K562 (cell line): ENCODE data around the gene SPTY2D1. TPM values are rescaled to one million over a fixed set of nuclear protein-coding genes. Genes with fewer than 3 reads are reported as not detected.

Experiments used
- CEBPG ChIP-seq, 3 experiments: fragments of 200-800 bp in 1 of 3; sonication (Bioruptor generic) in 1 of 3; sonication (generic) in 1 of 3; formaldehyde crosslinking in 1 of 3; IDR thresholded peaks in 2 of 3; conservative IDR thresholded peaks in 1 of 3; 2 replicates each; pipeline versions ENCODE4 v1.6.1 to v1.8.0; 2016 to 2022; ENCODE audit warnings: missing compliant biosample characterization in 2 of 3, missing genetic modification characterization in 2 of 3, mild to moderate bottlenecking in 1 of 3, missing genetic modification reagents in 1 of 3
- EGR1 ChIP-seq: fragments of 450-650 bp; conservative IDR thresholded peaks from 2 replicates; pipeline ENCODE4 v1.6.1; 2017; ENCODE audit warnings: mild to moderate bottlenecking
- KAT7 ChIP-seq: sonication (generic); formaldehyde crosslinking; IDR thresholded peaks from 2 replicates; pipeline ENCODE4 v1.8.0; 2022; ENCODE audit warnings: missing genetic modification reagents, mild to moderate bottlenecking, borderline replicate concordance
- MAZ ChIP-seq, 2 experiments: fragments of 450-650 bp in 1 of 2; sonication (generic) in 1 of 2; formaldehyde crosslinking; IDR thresholded peaks in 1 of 2; conservative IDR thresholded peaks in 1 of 2; 2 replicates each; pipeline versions ENCODE4 v1.4.0 to v1.5.0; 2020; ENCODE audit warnings: mild to moderate bottlenecking in 1 of 2, missing genetic modification reagents in 1 of 2
- MTA3 ChIP-seq: fragments of 450-650 bp; formaldehyde crosslinking; IDR thresholded peaks from 2 replicates; pipeline ENCODE4 v1.6.1; 2017; ENCODE audit warnings: mild to moderate bottlenecking, borderline replicate concordance
- NFE2 ChIP-seq: IDR thresholded peaks from 2 replicates; pipeline ENCODE4 v1.6.1; 2014; ENCODE audit warnings: antibody characterized with exemption, low read depth
- PCBP2 ChIP-seq: fragments of 200-400 bp; formaldehyde crosslinking; IDR thresholded peaks from 2 replicates; pipeline ENCODE4 v1.6.1; 2018; ENCODE audit warnings: low read length, low read depth, mild to moderate bottlenecking, moderate library complexity; ENCODE audit not compliant: poor library complexity, severe bottlenecking
- PREB ChIP-seq: sonication (generic); formaldehyde crosslinking; IDR thresholded peaks from 2 replicates; pipeline ENCODE4 v1.8.1; 2023; ENCODE audit warnings: mild to moderate bottlenecking, missing genetic modification reagents
- SNIP1 ChIP-seq: fragments of 450-650 bp; IDR thresholded peaks from 2 replicates; pipeline ENCODE4 v1.7.1; 2017; ENCODE audit warnings: low read depth, mild to moderate bottlenecking
- TEAD4 ChIP-seq, 2 experiments: sonication (generic) in 1 of 2; formaldehyde crosslinking in 1 of 2; IDR thresholded peaks; 2 replicates each; pipeline versions ENCODE4 v1.6.1 to v1.8.0; 2012 to 2022; ENCODE audit warnings: borderline replicate concordance in 1 of 2, inconsistent platforms in 1 of 2, low read length in 1 of 2, mild to moderate bottlenecking in 1 of 2, missing genetic modification reagents in 1 of 2
- TRIM24 ChIP-seq, 2 experiments: fragments of 450-650 bp; IDR thresholded peaks; 2 replicates each; pipeline ENCODE4 v1.6.1; 2016
- polyA plus RNA-seq, 8 experiments: library from polyadenylated mRNA; depleted of rRNA in 4 of 8; stranded (reverse) in 5 of 8; unstranded in 3 of 8; fragments of >200 nt; fragmentation: Nextera tagmentation in 2 of 8; fragmentation: Illumina TruSeq in 1 of 8; extraction: Ambion mirVana in 2 of 8; extraction: Trizol in 1 of 8; gene quantifications; 2 replicates each; pipeline versions ENCODE4 v1.2.1 to v1.2.3, GENCODE V29; 2011 to 2014; ENCODE audit warnings: inconsistent platforms in 1 of 8, missing spikeins in 1 of 8
- total RNA-seq, 7 experiments: library from RNA; depleted of rRNA in 6 of 7; stranded (reverse); fragments of >200 nt in 6 of 7; fragmentation: Illumina TruSeq in 2 of 7; extraction: Trizol in 2 of 7; gene quantifications; 2 replicates each; pipeline versions ENCODE4 v1.2.1 to v1.2.3, GENCODE V29; 2011 to 2021; ENCODE audit warnings: low replicate concordance in 1 of 7
- TF ChIP-seq, protein P1 (sequence below): fragments of 200-800 bp; sonication (Bioruptor generic); IDR thresholded peaks from 2 replicates; pipeline ENCODE4 v1.6.1; 2016; ENCODE audit warnings: missing genetic modification characterization, missing compliant biosample characterization
- TF ChIP-seq, protein P2 (sequence below): IDR thresholded peaks from 2 replicates; pipeline ENCODE4 v1.6.1; 2012; ENCODE audit warnings: low read depth, low read length, improper control_type of control experiment, borderline replicate concordance
- TF ChIP-seq, protein P3 (sequence below), 2 experiments: IDR thresholded peaks; 2 replicates each; pipeline ENCODE4 v1.6.1; 2012; ENCODE audit warnings: improper control_type of control experiment in 2 of 2, low read depth in 2 of 2, low read length in 2 of 2, borderline replicate concordance in 1 of 2

The SPTY2D1 gene
- total and polyA plus RNA-seq, 9 of the 15 experiments (the other 6 are each of a cell fraction or from before 2014, with no cell fraction given), result 3.2 to 32.1 (median 12.9) TPM

DNA sequence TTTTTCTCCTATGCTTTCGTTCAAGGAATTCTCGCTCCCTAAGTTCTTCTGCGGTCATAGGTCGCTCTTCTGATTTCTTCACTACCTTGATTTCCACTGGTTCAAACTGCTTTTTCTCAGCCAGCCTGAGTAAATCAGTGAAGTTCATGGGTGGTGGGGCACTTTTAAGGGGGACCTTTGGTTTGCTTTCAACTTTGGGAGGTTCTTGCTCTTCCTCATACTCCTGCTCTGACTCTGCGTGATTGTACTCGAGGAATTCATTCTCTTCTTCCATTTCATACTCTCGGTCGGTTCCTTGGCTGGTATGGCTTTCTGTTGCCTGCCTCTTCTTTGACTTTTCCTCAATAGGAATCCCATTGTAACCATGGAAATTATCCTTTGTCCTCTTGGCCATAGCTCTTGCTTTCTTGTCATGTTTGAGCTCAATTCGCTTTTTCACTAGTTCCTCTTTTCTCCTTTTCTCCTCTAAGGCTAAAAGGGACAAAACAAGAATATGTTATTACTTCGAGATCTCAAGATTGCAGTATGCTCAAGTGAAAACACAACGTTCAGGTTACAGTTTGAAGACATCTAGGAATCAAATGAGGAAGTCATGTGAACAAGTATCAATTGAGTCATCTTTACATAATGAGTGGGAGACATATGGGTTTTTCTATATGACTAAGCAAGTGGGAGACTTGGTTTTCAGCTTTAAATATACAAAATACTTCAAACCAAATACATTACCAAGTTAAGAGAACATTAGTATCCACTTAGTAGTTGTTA is 18.3 kb downstream of the SPTY2D1 start (continued):
- TF ChIP-seq, protein P1, sequence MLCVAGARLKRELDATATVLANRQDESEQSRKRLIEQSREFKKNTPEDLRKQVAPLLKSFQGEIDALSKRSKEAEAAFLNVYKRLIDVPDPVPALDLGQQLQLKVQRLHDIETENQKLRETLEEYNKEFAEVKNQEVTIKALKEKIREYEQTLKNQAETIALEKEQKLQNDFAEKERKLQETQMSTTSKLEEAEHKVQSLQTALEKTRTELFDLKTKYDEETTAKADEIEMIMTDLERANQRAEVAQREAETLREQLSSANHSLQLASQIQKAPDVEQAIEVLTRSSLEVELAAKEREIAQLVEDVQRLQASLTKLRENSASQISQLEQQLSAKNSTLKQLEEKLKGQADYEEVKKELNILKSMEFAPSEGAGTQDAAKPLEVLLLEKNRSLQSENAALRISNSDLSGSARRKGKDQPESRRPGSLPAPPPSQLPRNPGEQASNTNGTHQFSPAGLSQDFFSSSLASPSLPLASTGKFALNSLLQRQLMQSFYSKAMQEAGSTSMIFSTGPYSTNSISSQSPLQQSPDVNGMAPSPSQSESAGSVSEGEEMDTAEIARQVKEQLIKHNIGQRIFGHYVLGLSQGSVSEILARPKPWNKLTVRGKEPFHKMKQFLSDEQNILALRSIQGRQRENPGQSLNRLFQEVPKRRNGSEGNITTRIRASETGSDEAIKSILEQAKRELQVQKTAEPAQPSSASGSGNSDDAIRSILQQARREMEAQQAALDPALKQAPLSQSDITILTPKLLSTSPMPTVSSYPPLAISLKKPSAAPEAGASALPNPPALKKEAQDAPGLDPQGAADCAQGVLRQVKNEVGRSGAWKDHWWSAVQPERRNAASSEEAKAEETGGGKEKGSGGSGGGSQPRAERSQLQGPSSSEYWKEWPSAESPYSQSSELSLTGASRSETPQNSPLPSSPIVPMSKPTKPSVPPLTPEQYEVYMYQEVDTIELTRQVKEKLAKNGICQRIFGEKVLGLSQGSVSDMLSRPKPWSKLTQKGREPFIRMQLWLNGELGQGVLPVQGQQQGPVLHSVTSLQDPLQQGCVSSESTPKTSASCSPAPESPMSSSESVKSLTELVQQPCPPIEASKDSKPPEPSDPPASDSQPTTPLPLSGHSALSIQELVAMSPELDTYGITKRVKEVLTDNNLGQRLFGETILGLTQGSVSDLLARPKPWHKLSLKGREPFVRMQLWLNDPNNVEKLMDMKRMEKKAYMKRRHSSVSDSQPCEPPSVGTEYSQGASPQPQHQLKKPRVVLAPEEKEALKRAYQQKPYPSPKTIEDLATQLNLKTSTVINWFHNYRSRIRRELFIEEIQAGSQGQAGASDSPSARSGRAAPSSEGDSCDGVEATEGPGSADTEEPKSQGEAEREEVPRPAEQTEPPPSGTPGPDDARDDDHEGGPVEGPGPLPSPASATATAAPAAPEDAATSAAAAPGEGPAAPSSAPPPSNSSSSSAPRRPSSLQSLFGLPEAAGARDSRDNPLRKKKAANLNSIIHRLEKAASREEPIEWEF (CRISPR knock-in tag), result no peak
- TF ChIP-seq PCBP2 (no peak), TRIM24 (IDR thresholded peaks at IDR 0.05) (no peak), KAT7 (CRISPR knock-in tag) (no peak), MTA3 (no peak), CEBPG (CRISPR knock-in tag; IDR thresholded peaks at IDR 0.05) (no peak), CEBPG (tag; conservative IDR thresholded peaks at IDR 0.05 in 1 of 2, IDR thresholded peaks at IDR 0.05 in 1 of 2) (0 out of 4 replicates have a peak, but pooled peaks of 1 of the 2 experiments have one; percentile 39), EGR1 (peak; percentile 26; the same call in 1 of the 2 replicates), NFE2 (peak; percentile 65), TEAD4 (IDR thresholded peaks at IDR 0.05; ENCODE audit: low read length) (peak; percentile 27; the same call in 1 of the 2 replicates), TEAD4 (CRISPR knock-in tag; IDR thresholded peaks at IDR 0.05; ENCODE audit: borderline replicate concordance) (no peak), SNIP1 (no peak), MAZ (CRISPR knock-in tag; conservative IDR thresholded peaks at IDR 0.05 in 1 of 2, IDR thresholded peaks at IDR 0.05 in 1 of 2) (no peak), PREB (CRISPR knock-in tag) (no peak)
- TF ChIP-seq, protein P2, sequence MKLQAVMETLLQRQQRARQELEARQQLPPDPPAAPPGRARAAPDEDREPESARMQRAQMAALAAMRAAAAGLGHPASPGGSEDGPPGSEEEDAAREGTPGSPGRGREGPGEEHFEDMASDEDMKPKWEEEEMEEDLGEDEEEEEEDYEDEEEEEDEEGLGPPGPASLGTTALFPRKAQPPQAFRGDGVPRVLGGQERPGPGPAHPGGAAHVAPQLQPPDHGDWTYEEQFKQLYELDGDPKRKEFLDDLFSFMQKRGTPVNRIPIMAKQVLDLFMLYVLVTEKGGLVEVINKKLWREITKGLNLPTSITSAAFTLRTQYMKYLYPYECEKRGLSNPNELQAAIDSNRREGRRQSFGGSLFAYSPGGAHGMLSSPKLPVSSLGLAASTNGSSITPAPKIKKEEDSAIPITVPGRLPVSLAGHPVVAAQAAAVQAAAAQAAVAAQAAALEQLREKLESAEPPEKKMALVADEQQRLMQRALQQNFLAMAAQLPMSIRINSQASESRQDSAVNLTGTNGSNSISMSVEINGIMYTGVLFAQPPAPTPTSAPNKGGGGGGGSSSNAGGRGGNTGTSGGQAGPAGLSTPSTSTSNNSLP, result peak; percentile 53; the same call in 1 of the 2 replicates
- TF ChIP-seq, protein P3, sequence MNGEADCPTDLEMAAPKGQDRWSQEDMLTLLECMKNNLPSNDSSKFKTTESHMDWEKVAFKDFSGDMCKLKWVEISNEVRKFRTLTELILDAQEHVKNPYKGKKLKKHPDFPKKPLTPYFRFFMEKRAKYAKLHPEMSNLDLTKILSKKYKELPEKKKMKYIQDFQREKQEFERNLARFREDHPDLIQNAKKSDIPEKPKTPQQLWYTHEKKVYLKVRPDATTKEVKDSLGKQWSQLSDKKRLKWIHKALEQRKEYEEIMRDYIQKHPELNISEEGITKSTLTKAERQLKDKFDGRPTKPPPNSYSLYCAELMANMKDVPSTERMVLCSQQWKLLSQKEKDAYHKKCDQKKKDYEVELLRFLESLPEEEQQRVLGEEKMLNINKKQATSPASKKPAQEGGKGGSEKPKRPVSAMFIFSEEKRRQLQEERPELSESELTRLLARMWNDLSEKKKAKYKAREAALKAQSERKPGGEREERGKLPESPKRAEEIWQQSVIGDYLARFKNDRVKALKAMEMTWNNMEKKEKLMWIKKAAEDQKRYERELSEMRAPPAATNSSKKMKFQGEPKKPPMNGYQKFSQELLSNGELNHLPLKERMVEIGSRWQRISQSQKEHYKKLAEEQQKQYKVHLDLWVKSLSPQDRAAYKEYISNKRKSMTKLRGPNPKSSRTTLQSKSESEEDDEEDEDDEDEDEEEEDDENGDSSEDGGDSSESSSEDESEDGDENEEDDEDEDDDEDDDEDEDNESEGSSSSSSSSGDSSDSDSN (IDR thresholded peaks at IDR 0.05; ENCODE audit: borderline replicate concordance in 1 of 2, low read depth in 2 of 2, low read length in 2 of 2), result no peak
